NB4 (cell line): Measurements from ENCODE around the gene ENPP3.

Experiments
- POLR2A ChIP-seq: IDR thresholded peaks from 2 replicates; pipeline ENCODE4 v1.6.1; 2011; ENCODE audit warnings: mild to moderate bottlenecking; ENCODE audit not compliant: insufficient read length; ENCODE audit errors: extremely low read depth
- TF ChIP-seq, protein P1 (sequence below): IDR thresholded peaks from one replicate; pipeline ENCODE4 v1.5.1; 2012; ENCODE audit warnings: low read depth, low read length
- TF ChIP-seq, protein P2 (sequence below): IDR thresholded peaks from 2 replicates; pipeline ENCODE4 v1.6.1; 2011; ENCODE audit warnings: low read depth, low read length

DNA sequence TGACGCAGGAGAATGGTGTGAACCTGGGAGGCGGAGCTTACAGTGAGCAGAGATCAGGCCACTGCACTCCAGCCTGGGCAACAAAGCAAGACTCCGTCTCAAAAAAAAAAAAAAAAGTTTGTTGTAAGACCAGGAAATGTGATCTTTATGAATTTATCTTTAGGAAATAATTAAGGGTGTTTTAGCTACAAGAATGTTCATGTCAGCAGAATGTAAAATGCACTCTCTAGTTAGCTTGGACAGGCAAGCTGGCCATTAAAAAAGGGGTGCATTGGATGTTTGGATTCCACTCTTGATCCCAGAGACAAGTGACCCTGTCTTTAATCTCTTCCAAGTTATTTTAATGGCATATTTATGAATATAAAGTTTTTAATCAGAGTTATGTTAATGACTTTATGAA, 19.6 kb downstream of the ENPP3 start:
- TF ChIP-seq, protein P1, sequence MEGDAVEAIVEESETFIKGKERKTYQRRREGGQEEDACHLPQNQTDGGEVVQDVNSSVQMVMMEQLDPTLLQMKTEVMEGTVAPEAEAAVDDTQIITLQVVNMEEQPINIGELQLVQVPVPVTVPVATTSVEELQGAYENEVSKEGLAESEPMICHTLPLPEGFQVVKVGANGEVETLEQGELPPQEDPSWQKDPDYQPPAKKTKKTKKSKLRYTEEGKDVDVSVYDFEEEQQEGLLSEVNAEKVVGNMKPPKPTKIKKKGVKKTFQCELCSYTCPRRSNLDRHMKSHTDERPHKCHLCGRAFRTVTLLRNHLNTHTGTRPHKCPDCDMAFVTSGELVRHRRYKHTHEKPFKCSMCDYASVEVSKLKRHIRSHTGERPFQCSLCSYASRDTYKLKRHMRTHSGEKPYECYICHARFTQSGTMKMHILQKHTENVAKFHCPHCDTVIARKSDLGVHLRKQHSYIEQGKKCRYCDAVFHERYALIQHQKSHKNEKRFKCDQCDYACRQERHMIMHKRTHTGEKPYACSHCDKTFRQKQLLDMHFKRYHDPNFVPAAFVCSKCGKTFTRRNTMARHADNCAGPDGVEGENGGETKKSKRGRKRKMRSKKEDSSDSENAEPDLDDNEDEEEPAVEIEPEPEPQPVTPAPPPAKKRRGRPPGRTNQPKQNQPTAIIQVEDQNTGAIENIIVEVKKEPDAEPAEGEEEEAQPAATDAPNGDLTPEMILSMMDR: no peak
- no peak for TF ChIP-seq POLR2A
- TF ChIP-seq, protein P2, sequence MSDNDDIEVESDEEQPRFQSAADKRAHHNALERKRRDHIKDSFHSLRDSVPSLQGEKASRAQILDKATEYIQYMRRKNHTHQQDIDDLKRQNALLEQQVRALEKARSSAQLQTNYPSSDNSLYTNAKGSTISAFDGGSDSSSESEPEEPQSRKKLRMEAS: no peak
